Endothelial cell of umbilical vein (primary cell): Measurements from ENCODE around the gene MYH14.

Experiments
- CTCF ChIP-seq, 2 donors: IDR thresholded peaks; 1 replicate in 1 of 2; 2 replicates in 1 of 2; pipeline ENCODE4 v1.5.1; 2011; ENCODE audit warnings: low read length in 2 of 2, mild to moderate bottlenecking in 2 of 2, moderate library complexity in 2 of 2, control low read depth in 1 of 2, inconsistent platforms in 1 of 2, low read depth in 1 of 2; ENCODE audit not compliant: insufficient read depth in 1 of 2; ENCODE audit errors: extremely low read depth in 1 of 2
- POLR2A ChIP-seq: IDR thresholded peaks from 2 replicates; pipeline ENCODE4 v1.6.1; 2012; ENCODE audit warnings: low read depth, mild to moderate bottlenecking, control low read depth, low read length
- POLR2AphosphoS5 ChIP-seq: IDR thresholded peaks from 2 replicates; pipeline ENCODE4 v1.6.1; 2012; ENCODE audit warnings: low read depth, mild to moderate bottlenecking, control low read depth, low read length, moderate library complexity; ENCODE audit not compliant: insufficient read depth

GRCh38 chr19:50154529-50154928 is 48.9 kb upstream of the MYH14 start:
- no peak for TF ChIP-seq CTCF (IDR thresholded peaks at IDR 0.05; ENCODE audit: extremely low read depth in 1 of 2, insufficient read depth in 1 of 2, low read depth in 1 of 2, low read length in 2 of 2)
- no peak for TF ChIP-seq POLR2A
- no peak for TF ChIP-seq POLR2AphosphoS5
